PC-3 (cell line): ENCODE results near the gene MTFR1L. TPM values are rescaled to one million over a fixed set of nuclear protein-coding genes. Genes with fewer than 3 reads are reported as not detected.
A peak's percentile ranks its signal among the peaks of the same experiment; 100 is the strongest.

Experiments used
- ATAC-seq: fragments of 200-7000 bp; cut with Tn5 transposase; 2 replicates; pipeline ENCODE4 v1.9.1; 2020; ENCODE audit warnings: mild to moderate bottlenecking, moderate library complexity
- BruUV-seq: library from RNA; stranded (reverse); fragments of 400-500 nt; replicated peaks from 2 replicates; lab custom pipeline; 2021; lab: Mats Ljungman, UMichigan
- CTCF ChIA-PET: fragments of 300-600 bp; sonication (Branson Sonifier 250); formaldehyde crosslinking; loops from one replicate; lab custom pipeline; 2022; ENCODE audit warnings: antibody characterized with exemption; lab: Charles Lee
- POLR2A ChIA-PET: fragments of 300-600 bp; sonication (Branson Sonifier 250); formaldehyde crosslinking; loops from one replicate; lab custom pipeline; 2022; ENCODE audit warnings: antibody characterized with exemption; ENCODE audit not compliant: unreplicated experiment; lab: Charles Lee
- DNase-seq: peaks from one replicate; pipeline ENCODE4 v3.0.0-alpha.2; 2015
- H2AFZ ChIP-seq: fragments of 300-600 bp; sonication (generic); 2 replicates; pipeline ENCODE4 v1.6.0; 2016; ENCODE audit warnings: antibody characterized with exemption, low read length
- H3F3A ChIP-seq: fragments of 300-600 bp; sonication (generic); one replicate; pipeline ENCODE4 v1.6.0; 2017; ENCODE audit warnings: antibody characterized with exemption, low read length, control low read depth, mild to moderate bottlenecking; ENCODE audit not compliant: unreplicated experiment
- H3K27ac ChIP-seq: fragments of 300-600 bp; sonication (generic); 2 replicates; pipeline ENCODE4 v1.5.1; 2016; ENCODE audit warnings: mild to moderate bottlenecking, low read length
- H3K27me3 ChIP-seq: fragments of 300-600 bp; sonication (generic); 2 replicates; pipeline ENCODE4 v1.6.1; 2016; ENCODE audit warnings: low read length, mixed read lengths
- H3K36me3 ChIP-seq: fragments of 300-600 bp; sonication (generic); 2 replicates; pipeline ENCODE4 v1.6.1; 2016; ENCODE audit warnings: low read depth, mixed run types, low read length, mixed read lengths
- H3K4me1 ChIP-seq: fragments of 300-600 bp; sonication (generic); 2 replicates; pipeline ENCODE4 v1.5.1; 2016; ENCODE audit warnings: low read length; ENCODE audit not compliant: insufficient read depth
- H3K4me2 ChIP-seq: fragments of 300-600 bp; sonication (generic); 2 replicates; pipeline ENCODE4 v1.6.0; 2016; ENCODE audit warnings: low read length
- H3K4me3 ChIP-seq: fragments of 300-600 bp; sonication (generic); 2 replicates; pipeline ENCODE4 v1.5.1; 2016; ENCODE audit warnings: mild to moderate bottlenecking, low read length, mixed read lengths
- H3K79me2 ChIP-seq: fragments of 300-600 bp; sonication (generic); 2 replicates; pipeline ENCODE4 v1.6.1; 2017; ENCODE audit warnings: low read length, mixed read lengths
- H3K9ac ChIP-seq: fragments of 300-600 bp; sonication (generic); 2 replicates; pipeline ENCODE4 v1.6.0; 2016; ENCODE audit warnings: mild to moderate bottlenecking, low read length
- H3K9me2 ChIP-seq: fragments of 300-600 bp; sonication (generic); replicated peaks from 2 replicates; pipeline ENCODE4 v1.6.1; 2016; ENCODE audit warnings: mixed run types, low read length, mixed read lengths
- H3K9me3 ChIP-seq: fragments of 300-600 bp; sonication (generic); 2 replicates; pipeline ENCODE4 v1.6.1; 2016; ENCODE audit warnings: low read length, mixed read lengths
- H4K20me1 ChIP-seq: fragments of 300-600 bp; sonication (generic); 2 replicates; pipeline ENCODE4 v1.6.1; 2016; ENCODE audit warnings: low read length, mixed read lengths
- CTCF ChIP-seq: fragments of 300-600 bp; sonication (generic); conservative IDR thresholded peaks from 2 replicates; pipeline ENCODE4 v1.5.1; 2017; ENCODE audit warnings: antibody characterized with exemption, low read depth, mild to moderate bottlenecking, low read length
- EZH2 ChIP-seq: fragments of 300-600 bp; sonication (generic); IDR thresholded peaks from one replicate; pipeline ENCODE4 v1.6.1; 2017; ENCODE audit warnings: antibody characterized with exemption, mild to moderate bottlenecking, low read length; ENCODE audit not compliant: unreplicated experiment
- EZH2phosphoT487 ChIP-seq: fragments of 300-600 bp; sonication (generic); IDR thresholded peaks from 2 replicates; pipeline ENCODE4 v1.6.1; 2018; ENCODE audit warnings: mild to moderate bottlenecking, antibody characterized with exemption, low read length, borderline replicate concordance
- intact Hi-C: fragments of 100-400 bp; cut with micrococcal nuclease; formaldehyde crosslinking; loops from 2 replicates; pipeline ENCODE4 v1.9.0; 2023
- total RNA-seq: library from RNA; depleted of rRNA; stranded (reverse); fragments of >200 nt; gene quantifications from 2 replicates; pipeline ENCODE4 v1.2.3, GENCODE V29; 2014

Gene MTFR1L
- total RNA-seq, 1 experiment from 2014 or later, result 35.6 TPM

- intact Hi-C loops, result no loop called here
- no peak overlapping the region for H3K9ac ChIP-seq
- no TSS peak for BruUV-seq
- H3F3A ChIP-seq, result no peaks in the 10 kb centered on the region
- no peak overlapping the region for H3K27ac ChIP-seq
- ChIA-PET CTCF (interaction anchor here (0.5 to 0.6 kb wide), 2 partner anchors 30 to 253 kb away, joined by 4 to 6 read pairs; no protein-coding TSS in a partner anchor), POLR2A (no interaction called here)
- H3K27me3 ChIP-seq, result no peaks in the 10 kb centered on the region
- peaks cover 23% of the 10 kb centered on the region for H3K4me1 ChIP-seq
- H3K4me2 ChIP-seq, result no peak overlapping the region; the same call in 1 of the 2 replicates
- H2AFZ ChIP-seq, result no peak overlapping the region
- H3K36me3 ChIP-seq, result no peaks in the 10 kb centered on the region
- H3K9me3 ChIP-seq, result no peaks in the 10 kb centered on the region
- H3K9me2 ChIP-seq, result no peaks in the 10 kb centered on the region
- no peak overlapping the region for H3K4me3 ChIP-seq
- DNase-seq (peak; percentile 47), ATAC-seq (no peak)
- peaks cover 11% of the 10 kb centered on the region; the same call in 1 of the 2 replicates for H4K20me1 ChIP-seq
- TF ChIP-seq CTCF (peak; percentile 56), EZH2 (no peak), EZH2phosphoT487 (no peak)
- H3K79me2 ChIP-seq, result peaks cover 29% of the 10 kb centered on the region
Observed at GRCh38 chr1:25817840-25818501, 1.8 kb upstream of the MTFR1L start.

- Histone ChIP-seq H3K27ac (no peak overlapping the region), H3K79me2 (peaks cover 35% of the 10 kb centered on the region)
Observed at GRCh38 chr1:25818569-25818968, 1.2 kb upstream of the MTFR1L start.

More at GRCh38 chr1:25818569-25818968, 1.2 kb upstream of the MTFR1L start:
- no peaks in the 10 kb centered on the region for H3K27me3 ChIP-seq
- no peaks in the 10 kb centered on the region for H3F3A ChIP-seq
- H3K4me1 ChIP-seq, result peaks cover 23% of the 10 kb centered on the region
- intact Hi-C loops, result no loop called here
- no TSS peak for BruUV-seq
- POLR2A ChIA-PET, result interaction anchor here (0.5 kb wide), 1 partner anchor 179 kb away, joined by 3 read pairs; the partner anchor contains the start of gene PAFAH2
- CTCF ChIA-PET, result interaction anchor here (0.5 to 0.6 kb wide), 2 partner anchors 31 to 253 kb away, joined by 4 to 6 read pairs; no protein-coding TSS in a partner anchor
- H3K4me3 ChIP-seq, result peak overlapping the region; percentile 93
- H3K4me2 ChIP-seq, result peak overlapping the region; percentile 93
- DNase-seq (no peak), ATAC-seq (no peak)
- no peaks in the 10 kb centered on the region for H3K9me3 ChIP-seq
- H3K9me2 ChIP-seq, result no peaks in the 10 kb centered on the region
- H3K9ac ChIP-seq, result no peak overlapping the region
- no peak for TF ChIP-seq EZH2phosphoT487
- no peak for TF ChIP-seq EZH2
- no peak for TF ChIP-seq CTCF
- peaks cover 11% of the 10 kb centered on the region; the same call in 1 of the 2 replicates for H4K20me1 ChIP-seq
- no peak overlapping the region for H2AFZ ChIP-seq
- no peaks in the 10 kb centered on the region for H3K36me3 ChIP-seq
